NCI-H1694 treated with DMSO at 0.1 percent for 48 hours (cell line): ENCODE measurements around the gene ADGRB3.

Source experiments
- DNase-seq: peaks from one replicate; lab custom pipeline; 2025; lab: John Stamatoyannopoulos, UW

ADGRB3 gene

DNA sequence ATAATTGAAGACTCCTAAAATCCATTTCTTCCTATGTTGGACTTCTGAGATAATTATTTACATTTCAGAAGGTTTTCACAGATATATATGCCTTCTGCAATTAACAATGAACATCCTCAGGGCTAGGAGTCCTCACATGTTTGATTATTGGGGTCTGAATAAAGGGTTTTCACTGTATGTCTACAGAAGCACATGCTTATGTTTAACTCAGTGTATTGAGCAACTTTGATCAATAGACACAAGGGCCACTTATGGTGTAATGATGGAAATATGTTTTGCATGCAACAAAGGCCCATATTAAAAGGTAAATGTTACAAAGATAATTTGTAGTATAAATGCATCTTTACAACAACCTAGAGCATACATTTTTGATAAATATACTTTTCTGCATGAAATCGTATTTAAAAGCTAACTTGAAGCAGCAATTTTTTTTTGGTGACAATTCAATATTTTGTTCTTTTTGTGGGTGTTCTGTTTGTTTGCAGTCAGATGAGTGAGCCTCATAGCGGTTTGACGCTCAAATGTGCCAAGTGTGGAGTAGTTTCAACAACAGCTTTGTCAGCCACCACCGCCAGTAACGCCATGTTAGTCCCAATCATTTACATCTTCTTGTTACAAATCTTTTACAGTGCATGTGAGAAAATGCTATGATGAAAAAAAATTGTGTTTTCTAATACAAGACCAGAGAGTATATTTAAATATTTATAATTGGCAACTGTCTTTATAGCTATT, 703.5 kb downstream of the ADGRB3 start:
- DNase-seq = no peak

DNA sequence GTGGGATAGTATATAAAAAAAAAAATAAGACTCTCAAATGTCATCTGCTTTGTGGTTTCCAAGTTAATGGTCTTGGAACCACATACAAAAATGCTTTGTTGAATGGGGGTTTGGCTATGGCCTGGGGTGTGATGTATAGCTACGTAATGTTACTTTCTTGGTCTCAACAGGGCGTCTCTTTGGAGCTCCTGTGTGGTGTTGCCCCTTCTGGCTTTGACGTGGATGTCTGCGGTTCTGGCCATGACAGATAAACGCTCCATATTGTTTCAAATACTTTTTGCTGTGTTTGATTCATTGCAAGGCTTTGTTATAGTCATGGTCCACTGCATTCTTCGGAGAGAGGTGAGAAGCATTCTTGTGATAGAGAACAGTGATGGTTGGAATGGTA, 704.1 kb downstream of the ADGRB3 start:
- no peak for DNase-seq

DNA sequence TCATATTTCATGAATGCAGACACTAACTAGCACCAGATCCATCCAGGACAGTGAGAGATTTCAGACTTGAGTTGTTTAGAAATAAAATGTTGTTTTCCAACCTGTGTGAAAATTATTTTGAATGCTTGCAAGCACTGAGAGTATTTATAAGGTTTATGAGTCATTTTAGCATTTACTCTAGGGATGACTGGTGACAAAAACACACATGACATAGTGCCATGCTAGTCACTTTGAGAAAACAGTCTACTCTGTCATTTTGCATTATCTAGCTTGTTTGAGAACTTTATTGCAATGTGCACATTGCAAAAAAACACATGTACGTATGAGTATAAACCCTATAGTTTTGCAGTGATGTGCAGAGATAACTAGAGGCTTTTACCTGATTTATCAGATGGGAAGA, 705.1 kb downstream of the ADGRB3 start:
- DNase-seq = no peak

DNA sequence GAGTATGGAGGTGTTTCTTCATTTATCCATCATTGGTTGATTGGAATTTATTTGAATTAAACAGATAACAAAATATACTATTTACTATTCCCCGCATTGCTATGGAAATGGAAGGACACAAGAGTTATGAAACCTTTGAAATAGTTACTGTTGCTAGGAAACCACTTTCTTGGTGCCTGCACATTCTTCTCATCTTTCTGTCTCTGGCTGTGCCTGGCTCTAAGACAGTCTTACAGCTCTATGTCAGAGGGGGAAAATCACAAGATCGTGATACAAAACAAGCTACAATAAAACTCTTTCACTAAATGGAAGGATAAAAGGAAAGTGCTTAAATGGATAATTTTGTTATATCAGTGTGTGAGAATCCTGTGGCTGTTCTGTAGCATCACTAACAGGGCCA, 708.8 kb downstream of the ADGRB3 start:
- DNase-seq = no peak

DNA sequence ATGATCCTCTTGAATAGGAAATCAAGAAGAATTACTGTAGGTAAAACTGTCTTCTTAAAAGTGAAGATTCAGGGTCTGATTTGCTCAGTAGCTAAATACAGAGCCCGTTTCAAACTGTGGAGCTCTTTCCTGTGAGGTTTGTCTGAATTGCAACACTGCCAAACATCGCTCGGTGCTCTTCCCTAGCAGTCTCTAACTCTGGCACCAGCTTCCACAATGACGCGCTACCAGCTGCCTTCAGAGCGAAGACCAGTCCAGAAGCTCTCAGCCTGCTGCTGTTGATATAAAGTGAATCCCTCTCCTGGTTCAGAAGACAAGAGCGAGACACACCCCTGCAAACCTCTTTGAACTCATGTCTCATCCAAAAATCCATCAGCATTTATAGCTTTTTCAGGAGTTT, 714.7 kb downstream of the ADGRB3 start:
- DNase-seq = peak; percentile 53

DNA sequence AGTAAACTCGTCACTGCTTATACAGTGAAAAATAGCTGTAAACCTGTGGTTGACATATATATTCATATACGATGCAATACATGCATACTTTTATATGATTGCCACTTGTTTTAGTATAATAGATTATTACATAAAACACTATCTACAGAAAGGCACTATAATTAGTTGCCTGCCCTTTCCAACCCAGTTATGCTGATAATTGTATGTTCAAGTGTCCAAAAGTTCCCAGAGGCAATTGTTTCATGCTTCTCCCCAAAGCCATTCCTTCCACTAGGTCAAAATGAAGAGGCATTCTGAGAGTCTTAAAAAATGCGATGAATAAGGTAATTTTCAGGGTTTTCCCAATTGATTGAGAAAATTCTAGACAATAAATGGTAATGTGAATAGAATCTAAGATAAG, 727.1 kb downstream of the ADGRB3 start:
- DNase-seq = no peak

DNA sequence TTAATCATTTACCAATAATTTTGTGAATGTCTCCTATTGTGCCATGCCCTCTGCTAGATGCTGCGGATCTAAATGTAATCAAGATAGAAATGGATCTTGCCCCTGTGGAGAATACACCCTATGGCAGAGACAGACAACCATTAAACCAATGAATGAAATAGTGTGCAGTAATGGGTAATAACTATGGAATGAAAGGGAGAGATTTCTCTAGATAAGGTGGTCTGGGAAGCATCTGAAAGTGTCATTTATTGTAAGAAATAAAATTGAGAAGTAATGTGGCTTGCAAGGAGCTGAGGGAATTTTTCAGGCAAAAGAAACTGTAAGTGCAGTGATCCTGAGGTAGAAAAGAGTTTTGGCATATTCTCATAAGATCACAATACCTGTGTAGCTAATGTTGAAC, 731.7 kb downstream of the ADGRB3 start:
- no peak for DNase-seq

DNA sequence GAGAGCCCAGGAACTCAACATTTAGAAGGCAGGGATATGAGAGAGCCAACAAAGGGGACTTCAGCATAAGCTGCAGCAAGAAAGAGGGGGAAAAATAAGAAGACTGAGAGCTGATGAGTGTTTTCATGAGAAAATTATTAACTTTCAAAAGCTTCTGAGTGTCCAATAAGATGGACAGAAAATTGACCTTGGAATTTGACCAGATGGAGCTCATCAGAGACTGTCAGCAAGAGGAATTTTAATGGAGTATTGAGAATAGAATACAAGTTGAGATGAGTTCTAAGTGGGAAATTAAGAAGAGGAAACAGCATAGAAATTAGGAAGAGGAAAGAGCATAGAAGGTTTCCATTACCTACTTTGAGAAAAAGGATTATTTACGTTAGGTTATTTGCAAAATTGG, 733.5 kb downstream of the ADGRB3 start:
- no peak for DNase-seq

DNA sequence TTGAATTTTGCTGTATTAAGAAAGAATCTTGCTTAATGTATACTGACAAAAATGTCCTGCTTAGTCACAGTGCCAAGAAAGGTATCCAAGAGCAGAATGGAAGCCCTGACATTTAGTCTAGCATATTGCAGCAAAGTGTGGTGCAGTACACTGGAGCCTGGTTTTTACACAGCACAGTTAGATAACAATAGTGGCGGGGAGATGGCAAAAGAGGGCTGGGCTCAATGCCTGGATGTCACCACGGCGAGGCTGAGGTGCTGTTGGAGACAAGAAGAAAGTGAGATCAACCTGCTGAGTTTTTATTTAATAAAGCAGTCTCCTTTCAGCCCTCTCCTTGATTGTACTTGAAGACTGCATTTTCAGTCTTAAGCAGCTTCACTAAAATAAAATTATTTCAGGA, 735.7 kb downstream of the ADGRB3 start:
- no peak for DNase-seq

DNA sequence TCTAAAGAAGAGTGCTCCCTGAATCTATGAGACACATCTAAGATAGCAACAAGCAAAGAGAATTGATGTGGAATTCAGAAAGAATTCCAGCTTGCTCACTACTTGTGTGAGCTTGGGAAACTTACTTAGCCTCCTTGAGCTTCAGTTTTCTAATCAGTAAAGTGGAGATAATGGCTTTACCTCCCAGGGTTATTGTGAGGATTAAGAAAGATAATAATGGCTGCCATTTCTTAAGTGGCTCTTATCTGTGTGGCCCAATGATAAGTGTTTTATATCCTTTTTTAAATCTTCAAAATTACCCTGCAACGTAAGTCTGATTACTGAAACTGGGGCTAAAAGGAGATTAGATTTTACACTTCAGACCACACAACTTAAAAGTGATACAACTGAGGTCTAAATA, 743.2 kb downstream of the ADGRB3 start:
- DNase-seq = no peak

DNA sequence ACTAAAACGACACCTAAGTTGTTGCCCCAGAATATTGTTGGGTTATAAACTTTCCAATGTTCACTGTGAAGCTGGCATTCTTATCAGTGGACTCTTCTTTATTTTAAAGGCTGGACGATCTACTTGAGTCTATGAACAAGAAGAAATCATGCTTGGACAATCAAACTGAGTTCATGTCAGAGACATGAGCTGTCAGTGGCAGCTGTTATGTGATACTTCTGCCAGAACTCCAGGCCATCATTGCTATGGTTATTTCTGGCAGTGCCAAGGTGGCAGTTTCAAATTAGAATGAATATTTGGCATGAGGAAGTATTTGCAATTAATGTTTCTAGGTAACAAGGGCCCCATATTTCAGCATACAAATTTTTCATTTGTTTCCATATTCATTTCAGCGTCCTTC, 744.4 kb downstream of the ADGRB3 start:
- no peak for DNase-seq

DNA sequence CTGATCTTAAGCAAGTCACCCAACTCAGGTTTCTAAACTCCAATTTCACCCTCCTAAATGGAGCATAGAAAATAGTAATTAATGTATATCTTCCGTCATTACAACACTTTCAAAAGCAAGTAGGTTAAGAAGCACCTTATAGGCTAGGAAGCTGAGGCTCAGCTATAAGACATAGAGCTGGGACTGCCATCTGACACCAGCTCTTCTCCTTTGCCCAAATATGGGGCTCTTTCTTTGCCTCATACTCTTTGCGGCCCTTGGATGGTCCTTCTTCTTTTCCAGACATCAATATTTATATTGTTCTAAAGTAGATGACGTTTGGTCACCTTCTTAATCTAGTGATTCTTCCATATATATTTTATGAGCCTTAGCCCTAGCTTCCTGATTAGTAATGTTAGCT, 748.5 kb downstream of the ADGRB3 start:
- no peak for DNase-seq

DNA sequence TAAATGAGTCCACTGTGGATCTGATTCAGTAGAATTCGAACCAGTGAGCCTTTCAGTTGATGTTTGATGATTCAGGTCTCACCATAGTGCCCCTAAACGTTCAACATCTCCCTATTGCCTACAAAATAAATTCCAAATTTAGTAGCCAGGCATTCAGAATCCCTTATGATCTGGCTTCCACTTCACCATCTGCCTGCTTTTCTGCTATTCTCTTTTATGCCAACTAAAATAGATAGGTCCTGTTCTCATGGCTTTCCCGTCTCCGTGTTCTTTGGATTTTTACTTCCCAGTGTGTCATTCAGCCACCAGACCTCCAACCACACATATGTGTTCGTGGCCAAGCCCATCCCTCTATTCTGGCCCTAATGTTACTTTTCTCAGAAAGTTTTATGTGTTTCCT, 751.3 kb downstream of the ADGRB3 start:
- DNase-seq = no peak

DNA sequence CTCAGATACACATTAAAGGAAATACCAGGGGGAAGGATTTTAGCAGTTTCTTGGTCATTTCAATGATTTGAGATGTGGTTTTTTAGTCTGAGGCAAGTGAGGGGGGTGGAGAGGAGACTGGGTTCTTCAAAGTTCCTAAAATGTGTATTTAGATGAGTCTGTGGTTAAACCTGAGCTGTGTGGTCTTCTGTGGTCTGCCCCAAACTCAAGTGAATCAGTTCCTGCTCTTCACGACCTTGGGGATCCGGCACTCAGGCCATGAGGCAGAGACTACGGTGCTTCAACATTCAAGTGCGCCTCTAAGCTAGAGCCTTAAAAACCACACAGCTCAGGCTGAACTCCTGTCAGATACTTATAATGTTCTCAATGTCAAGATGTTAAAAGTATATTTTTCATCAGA, 755.0 kb downstream of the ADGRB3 start:
- no peak for DNase-seq

DNA sequence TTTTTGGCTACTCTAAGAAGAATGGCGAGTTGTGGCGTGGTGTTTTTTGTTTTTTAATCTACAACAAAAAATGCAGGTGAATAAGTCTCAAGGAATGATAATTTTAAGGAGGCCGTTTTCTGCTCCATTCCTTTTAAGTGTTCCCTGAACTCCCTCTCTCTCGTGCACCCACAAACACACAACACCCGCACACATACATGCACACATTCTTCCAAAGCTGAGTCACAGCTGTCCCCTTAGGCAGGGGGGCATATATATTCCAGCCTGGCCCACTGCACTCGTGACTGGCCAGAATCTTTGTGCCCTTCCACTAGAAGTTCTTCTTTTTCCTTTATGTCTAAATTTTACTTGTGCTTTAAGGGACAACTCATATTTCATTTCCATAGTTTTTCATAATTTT, 756.0 kb downstream of the ADGRB3 start:
- no peak for DNase-seq

DNA sequence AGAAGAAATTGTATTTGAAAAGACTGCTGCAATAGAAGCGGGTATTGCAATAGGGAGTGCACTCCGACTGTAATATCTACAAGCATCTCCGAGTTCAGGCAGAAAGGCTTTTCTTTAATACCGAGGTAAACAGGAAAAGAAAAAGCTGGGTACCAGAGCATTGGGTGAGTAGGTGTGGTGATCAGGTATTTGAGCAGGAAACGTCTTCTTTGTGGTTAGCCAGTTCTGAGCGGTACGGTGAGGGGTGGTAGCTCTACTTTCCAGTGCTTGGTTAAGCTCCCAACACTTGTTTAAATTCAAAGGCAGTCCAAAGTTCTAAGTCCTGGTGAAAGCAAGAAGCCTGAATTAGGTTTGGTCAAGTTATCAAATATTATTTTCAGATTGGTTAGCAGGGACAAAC, 757.7 kb downstream of the ADGRB3 start:
- no peak for DNase-seq

DNA sequence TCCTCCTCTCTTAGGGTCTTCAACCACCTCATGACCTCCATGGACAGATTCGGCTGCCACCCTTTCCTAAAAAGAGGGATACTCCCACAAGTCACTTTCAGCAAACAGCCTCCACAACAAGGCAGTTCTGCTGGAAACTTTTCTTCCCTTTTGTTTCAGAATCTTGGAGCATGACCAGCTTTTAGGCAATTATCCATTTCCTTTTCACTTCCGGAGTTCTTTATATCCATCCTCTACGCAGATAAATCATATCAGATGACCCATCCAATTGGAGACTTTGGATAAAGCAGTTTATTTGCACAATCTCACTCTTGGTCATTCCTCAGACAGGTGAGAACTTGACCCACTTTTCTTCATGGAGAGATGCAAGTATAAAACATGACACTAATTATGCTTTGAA, 763.2 kb downstream of the ADGRB3 start:
- DNase-seq = no peak

DNA sequence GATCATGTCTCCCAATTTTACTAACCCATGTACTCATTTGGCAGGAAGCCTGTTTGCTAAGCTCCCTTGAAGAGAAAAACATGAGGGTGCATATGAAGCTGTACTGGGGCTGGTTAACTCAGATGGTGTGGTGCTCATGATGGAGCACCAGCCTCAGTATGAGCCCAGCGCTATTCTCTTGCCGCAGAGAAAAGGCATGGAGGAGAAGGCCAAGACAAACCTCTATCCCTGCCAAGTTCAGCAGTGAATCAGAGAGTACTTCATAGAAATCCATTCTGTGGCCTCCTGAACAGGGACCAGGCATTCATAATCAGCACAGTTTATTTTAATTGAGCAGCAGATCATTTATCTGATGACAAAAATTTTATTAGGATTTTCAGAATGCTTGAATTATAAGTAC, 763.6 kb downstream of the ADGRB3 start:
- DNase-seq = no peak

DNA sequence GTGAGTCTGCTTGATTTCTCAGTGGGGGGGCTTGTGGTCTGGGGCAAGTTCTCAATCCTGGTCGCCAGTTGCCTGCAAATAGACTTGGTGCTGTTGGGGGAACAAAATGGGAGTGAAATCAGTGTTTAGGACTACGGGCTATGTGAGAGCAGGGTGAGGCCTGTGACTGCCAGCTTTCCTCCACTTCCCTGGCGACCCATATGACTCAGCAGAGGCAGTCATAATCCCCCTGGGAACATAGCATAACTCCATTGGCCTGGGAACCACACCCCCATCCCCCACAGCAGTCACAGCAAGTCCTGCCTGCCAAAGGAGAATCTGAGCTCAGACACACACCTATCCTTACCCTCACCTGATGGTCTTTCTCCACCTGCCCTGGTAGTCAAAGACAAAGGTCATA, 773.8 kb downstream of the ADGRB3 start:
- no peak for DNase-seq

DNA sequence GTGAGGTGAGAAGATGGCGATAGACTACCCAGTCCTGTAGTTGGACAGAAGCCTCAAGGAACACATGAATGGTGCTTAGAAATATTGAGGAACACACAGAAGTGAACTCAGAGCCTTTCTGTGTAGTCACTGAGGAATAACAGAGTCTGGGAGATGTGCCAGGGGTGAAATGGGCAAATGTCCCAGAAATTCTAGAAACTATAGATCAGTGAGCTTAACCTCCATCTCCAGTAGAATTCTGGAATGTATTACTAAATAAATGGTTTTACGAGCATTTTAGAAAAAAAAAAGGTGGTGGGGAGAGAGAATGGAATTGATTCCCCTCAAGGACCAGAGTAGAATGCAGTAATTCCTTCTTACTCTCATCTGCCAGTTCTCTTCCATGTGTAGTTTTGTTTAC, 781.7 kb downstream of the ADGRB3 start:
- DNase-seq = peak; percentile 56

DNA sequence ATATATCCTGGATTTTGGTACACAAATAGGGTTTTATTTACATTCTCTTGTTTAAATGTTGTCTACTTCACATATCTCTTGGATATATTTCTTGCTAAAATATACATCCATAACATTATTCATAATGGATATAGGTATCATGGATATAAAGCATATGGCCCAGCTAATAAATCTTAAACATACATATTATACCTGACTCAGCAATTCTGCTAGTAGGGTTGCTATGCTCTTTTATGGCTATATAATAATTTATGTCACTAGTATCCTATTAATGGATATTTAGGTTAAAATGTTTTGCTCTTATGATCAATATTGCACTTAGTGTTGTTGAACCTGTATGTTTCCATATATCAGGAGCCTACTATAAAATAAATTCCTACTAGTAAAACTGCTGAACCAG, 786.2 kb downstream of the ADGRB3 start:
- no peak for DNase-seq

DNA sequence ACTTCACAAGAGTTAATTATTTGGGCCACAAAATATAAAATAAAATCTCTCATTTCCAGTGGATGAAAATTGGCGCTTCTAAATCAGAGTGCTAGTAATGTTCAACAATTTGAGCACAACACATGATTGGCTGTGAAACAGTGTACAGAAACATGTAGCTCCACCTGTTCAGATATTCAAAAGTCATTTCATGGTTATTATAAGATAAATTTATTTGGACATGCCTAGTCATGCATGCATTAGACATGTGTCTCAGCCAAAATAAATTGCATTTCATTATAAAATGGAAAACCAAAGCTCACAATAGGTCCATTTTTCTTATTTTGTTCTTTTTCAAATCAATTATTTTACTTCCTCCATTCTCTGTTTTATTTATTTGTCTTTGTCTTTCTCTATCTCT, 786.9 kb downstream of the ADGRB3 start:
- DNase-seq = peak; percentile 57

DNA sequence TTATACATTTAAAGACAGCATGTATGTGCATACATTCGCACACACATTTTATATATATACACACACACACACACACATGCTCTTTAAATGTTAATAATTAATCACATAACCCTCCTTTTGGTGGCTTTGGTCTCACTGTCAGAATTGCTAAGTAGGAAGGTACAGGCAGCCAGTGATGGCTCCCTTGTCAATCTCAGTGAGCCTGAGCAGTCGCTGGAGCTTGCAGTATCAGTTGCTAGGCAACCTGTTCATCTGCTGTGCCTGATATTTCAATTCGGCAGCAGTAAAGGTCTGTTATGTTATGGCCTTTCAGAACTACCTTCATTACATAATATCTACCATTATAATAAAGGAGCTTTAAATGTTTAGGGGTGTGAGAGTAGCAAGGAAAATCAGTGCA, 787.4 kb downstream of the ADGRB3 start:
- peak; percentile 84 for DNase-seq

DNA sequence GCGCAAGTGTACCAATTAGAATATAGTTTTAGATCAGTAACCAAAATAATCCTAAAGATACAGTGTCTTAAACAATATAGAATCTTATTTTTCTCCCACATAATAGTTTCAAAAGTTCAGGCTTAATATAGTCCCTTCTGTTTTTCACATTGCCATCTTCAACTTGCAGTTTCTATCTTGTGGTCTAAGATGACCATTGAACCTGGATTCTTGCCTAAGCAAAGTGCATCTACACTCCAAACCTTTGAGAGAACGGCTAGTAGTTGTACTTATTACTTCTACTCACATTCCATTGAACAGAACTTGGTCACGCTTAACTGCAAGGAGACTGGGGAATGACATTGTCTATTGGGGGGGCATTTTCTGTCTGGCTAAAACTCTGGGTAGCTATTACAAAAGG, 788.7 kb downstream of the ADGRB3 start:
- no peak for DNase-seq

DNA sequence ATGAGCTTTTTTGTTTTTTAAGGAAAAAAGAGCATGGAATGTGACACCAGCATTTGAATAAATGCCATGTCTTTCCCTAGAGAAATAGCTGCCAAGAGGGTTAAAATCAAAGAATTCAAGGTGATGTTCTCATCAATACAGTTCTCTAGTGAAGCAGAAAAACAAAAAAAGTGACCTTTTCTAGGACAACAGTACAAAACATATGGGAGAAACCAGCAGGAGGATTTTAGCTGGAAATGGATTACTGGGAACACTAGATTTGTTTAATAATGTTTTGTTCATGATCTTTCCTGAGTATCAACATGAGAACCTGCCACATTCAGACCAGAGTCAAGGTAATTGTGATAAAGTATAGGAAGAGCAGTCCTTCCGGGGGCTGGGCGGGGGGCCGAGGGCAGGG, 789.5 kb downstream of the ADGRB3 start:
- DNase-seq = no peak
